ENCODE measurements around the gene KCNC4. TPM values are rescaled to one million over a fixed set of nuclear protein-coding genes. Genes with fewer than 3 reads are reported as not detected.

KCNC4 gene
- polyA plus RNA-seq, 1 donor: 9.2 TPM

GRCh38 chr1:110258734-110259133 is 48.6 kb downstream of the KCNC4 start:
- DNase-seq: no peak

DNA sequence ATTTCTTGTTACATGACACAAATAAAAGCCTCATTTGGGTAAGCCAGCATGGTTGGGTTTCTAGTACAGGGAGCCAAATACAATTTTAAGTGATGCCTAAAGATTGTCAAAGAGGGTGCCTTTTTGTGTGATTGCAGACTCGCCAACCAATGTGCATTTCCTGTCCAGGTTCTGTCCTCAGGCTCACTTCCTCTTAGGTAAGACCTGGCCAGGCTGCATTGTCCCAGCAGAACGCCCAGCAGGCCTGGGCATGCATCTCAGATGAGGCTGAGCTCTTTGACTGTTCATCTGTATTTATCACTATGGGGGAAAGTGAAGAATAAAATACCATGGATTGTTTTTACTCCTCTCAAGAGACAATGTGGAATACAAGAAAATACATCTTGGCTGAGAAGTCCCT is 49.7 kb downstream of the KCNC4 start:
- DNase-seq: no peak

Other genes starting within 250 kb of the KCNC4 start
- gene AHCYL1, start 225.5 kb upstream of the KCNC4 start, polyA plus RNA-seq (ENCODE audit: insufficient read length): 40.8 TPM
- gene STRIP1, start 175.7 kb upstream of the KCNC4 start, polyA plus RNA-seq (ENCODE audit: insufficient read length): 30.6 TPM
- gene ALX3, start 139.6 kb upstream of the KCNC4 start, polyA plus RNA-seq (ENCODE audit: insufficient read length): not detected
- not detected for gene UBL4B, start 97.9 kb upstream of the KCNC4 start, polyA plus RNA-seq (ENCODE audit: insufficient read length)
- gene SLC6A17, start 59.8 kb upstream of the KCNC4 start, polyA plus RNA-seq (ENCODE audit: insufficient read length): 0.83 TPM
- 9.1 TPM for gene RBM15, start 129.1 kb downstream of the KCNC4 start, polyA plus RNA-seq (ENCODE audit: insufficient read length)
- gene SLC16A4, start 180.7 kb downstream of the KCNC4 start, polyA plus RNA-seq (ENCODE audit: insufficient read length): 11.6 TPM
- gene LAMTOR5, start 197.4 kb downstream of the KCNC4 start, polyA plus RNA-seq (ENCODE audit: insufficient read length): 90.9 TPM
- not detected for gene PROK1, start 240.8 kb downstream of the KCNC4 start, polyA plus RNA-seq (ENCODE audit: insufficient read length)

All from hindlimb muscle (tissue), 1 donor.